Smooth muscle cell (in vitro differentiated cells): Measurements from ENCODE around the gene STYX. TPM values are rescaled to one million over a fixed set of nuclear protein-coding genes. Genes with fewer than 3 reads are reported as not detected.
A peak's percentile ranks its signal among the peaks of the same experiment; 100 is the strongest.

Source experiments
- DNase-seq: peaks from one replicate; lab custom pipeline; 2025; ENCODE audit not compliant: unreplicated experiment; lab: John Stamatoyannopoulos, UW
- H2AFZ ChIP-seq: fragments of 200-600 bp; sonication (generic); 2 replicates; pipeline ENCODE4 v1.6.0; 2016; ENCODE audit warnings: antibody characterized with exemption, low read depth, mild to moderate bottlenecking
- H3F3A ChIP-seq: fragments of 200-600 bp; sonication (generic); 2 replicates; pipeline ENCODE4 v1.6.0; 2017; ENCODE audit warnings: antibody characterized with exemption, low read depth
- H3K27ac ChIP-seq: fragments of 200-600 bp; sonication (generic); 2 replicates; pipeline ENCODE4 v1.5.1; 2016; ENCODE audit warnings: low read depth, mild to moderate bottlenecking
- H3K27me3 ChIP-seq: fragments of 200-600 bp; sonication (generic); 2 replicates; pipeline ENCODE4 v1.6.1; 2016; ENCODE audit warnings: low read depth, mild to moderate bottlenecking
- H3K36me3 ChIP-seq: fragments of 200-600 bp; sonication (generic); 2 replicates; pipeline ENCODE4 v1.5.1; 2016; ENCODE audit warnings: low read depth
- H3K4me1 ChIP-seq: fragments of 200-600 bp; sonication (generic); 2 replicates; pipeline ENCODE4 v1.5.1; 2016; ENCODE audit warnings: low read depth
- H3K4me2 ChIP-seq: fragments of 200-600 bp; sonication (generic); 2 replicates; pipeline ENCODE4 v1.6.0; 2016; ENCODE audit warnings: mild to moderate bottlenecking
- H3K4me3 ChIP-seq: fragments of 200-600 bp; sonication (generic); 2 replicates; pipeline ENCODE4 v1.5.1; 2016; ENCODE audit warnings: mild to moderate bottlenecking
- H3K79me2 ChIP-seq: fragments of 200-600 bp; sonication (generic); 2 replicates; pipeline ENCODE4 v1.6.0; 2016; ENCODE audit warnings: low read depth, mild to moderate bottlenecking
- H3K9ac ChIP-seq: fragments of 200-600 bp; sonication (generic); 2 replicates; pipeline ENCODE4 v1.6.0; 2016; ENCODE audit warnings: low read depth
- H3K9me3 ChIP-seq: fragments of 200-600 bp; sonication (generic); replicated peaks from 2 replicates; pipeline ENCODE4 v1.5.1; 2016; ENCODE audit warnings: low read depth
- H4K20me1 ChIP-seq: fragments of 200-600 bp; sonication (generic); 2 replicates; pipeline ENCODE4 v1.6.0; 2016; ENCODE audit warnings: low read depth
- WGBS: methylation state at CpG from one replicate; pipeline ENCODE4 v1.1.7; 2016; ENCODE audit warnings: low lambda C conversion rate; 5-methylcytosine and 5-hydroxymethylcytosine counted together
- polyA plus RNA-seq: library from polyadenylated mRNA; unstranded; fragments of >200 nt; fragmentation: Nextera tagmentation; extraction: Ambion mirVana; gene quantifications from 2 replicates; pipeline ENCODE4 v1.2.1, GENCODE V29; 2016
- total RNA-seq: library from RNA; depleted of rRNA; stranded (reverse); fragments of >200 nt; gene quantifications from 2 replicates; pipeline ENCODE4 v1.2.3, GENCODE V29; 2014
- TF ChIP-seq, protein P1 (sequence below): fragments of 200-600 bp; sonication (generic); IDR thresholded peaks from 2 replicates; pipeline ENCODE4 v1.5.1; 2017; ENCODE audit warnings: borderline replicate concordance, mild to moderate bottlenecking, antibody characterized with exemption; ENCODE audit not compliant: insufficient read depth, poor library complexity, severe bottlenecking

STYX gene
- total and polyA plus RNA-seq, 2 experiments from 2014 or later: 8.5 to 17.9 TPM

DNA sequence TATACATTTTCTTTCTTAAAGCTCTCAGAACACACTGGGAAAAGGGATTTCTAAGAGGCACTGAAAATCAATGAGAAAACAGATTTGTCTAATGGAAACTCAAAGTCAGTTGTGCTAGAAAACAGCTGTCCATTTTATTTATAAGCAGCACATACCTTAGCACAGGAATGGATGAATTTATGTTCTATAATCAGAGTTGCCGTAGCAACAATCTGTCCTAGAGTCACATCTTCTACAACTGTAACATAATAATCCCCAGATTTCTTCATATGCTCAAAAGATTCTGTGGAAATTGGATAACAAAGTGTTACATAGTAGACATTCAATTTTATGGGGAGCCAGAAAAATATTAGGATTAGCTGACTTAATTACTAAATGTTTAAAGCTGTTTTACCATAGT is 51.7 kb downstream of the STYX start:
- H3K9me3 ChIP-seq: no peaks in the 10 kb centered on the region
- peaks cover 3% of the 10 kb centered on the region for H3K36me3 ChIP-seq
- 94% methylated on average over 1 of the region's 1 CpG for WGBS
- H3K27me3 ChIP-seq: no peaks in the 10 kb centered on the region
- H2AFZ ChIP-seq: no peak overlapping the region
- no peak overlapping the region for H3K27ac ChIP-seq
- H3K4me3 ChIP-seq: no peak overlapping the region
- H3K4me2 ChIP-seq: no peak overlapping the region
- H3K9ac ChIP-seq: no peak overlapping the region
- H4K20me1 ChIP-seq: no peaks in the 10 kb centered on the region
- no peak for DNase-seq
- peaks cover 8% of the 10 kb centered on the region for H3K79me2 ChIP-seq
- no peaks in the 10 kb centered on the region for H3K4me1 ChIP-seq
- TF ChIP-seq, protein P1, sequence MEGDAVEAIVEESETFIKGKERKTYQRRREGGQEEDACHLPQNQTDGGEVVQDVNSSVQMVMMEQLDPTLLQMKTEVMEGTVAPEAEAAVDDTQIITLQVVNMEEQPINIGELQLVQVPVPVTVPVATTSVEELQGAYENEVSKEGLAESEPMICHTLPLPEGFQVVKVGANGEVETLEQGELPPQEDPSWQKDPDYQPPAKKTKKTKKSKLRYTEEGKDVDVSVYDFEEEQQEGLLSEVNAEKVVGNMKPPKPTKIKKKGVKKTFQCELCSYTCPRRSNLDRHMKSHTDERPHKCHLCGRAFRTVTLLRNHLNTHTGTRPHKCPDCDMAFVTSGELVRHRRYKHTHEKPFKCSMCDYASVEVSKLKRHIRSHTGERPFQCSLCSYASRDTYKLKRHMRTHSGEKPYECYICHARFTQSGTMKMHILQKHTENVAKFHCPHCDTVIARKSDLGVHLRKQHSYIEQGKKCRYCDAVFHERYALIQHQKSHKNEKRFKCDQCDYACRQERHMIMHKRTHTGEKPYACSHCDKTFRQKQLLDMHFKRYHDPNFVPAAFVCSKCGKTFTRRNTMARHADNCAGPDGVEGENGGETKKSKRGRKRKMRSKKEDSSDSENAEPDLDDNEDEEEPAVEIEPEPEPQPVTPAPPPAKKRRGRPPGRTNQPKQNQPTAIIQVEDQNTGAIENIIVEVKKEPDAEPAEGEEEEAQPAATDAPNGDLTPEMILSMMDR: no peak
- no peaks in the 10 kb centered on the region for H3F3A ChIP-seq

DNA sequence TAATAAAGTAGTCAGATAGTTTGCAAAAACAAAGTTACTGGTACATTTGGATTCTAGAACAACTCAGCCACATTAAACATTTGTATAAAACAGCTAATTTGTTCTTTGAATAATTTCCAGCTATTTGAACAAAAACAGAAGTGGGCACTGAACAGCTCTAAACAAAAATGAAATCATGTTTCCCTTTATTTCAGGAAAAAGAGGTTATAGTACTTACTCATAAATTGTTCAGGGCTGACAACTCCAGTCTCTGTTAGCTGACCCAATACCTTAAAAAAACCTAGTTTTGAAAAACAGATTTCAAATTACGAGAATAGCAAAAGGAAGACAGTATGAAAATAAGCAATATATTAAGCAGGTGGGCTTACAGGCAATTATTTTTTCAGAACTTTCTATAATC is 53.2 kb downstream of the STYX start:
- TF ChIP-seq, protein P1: no peak

DNA sequence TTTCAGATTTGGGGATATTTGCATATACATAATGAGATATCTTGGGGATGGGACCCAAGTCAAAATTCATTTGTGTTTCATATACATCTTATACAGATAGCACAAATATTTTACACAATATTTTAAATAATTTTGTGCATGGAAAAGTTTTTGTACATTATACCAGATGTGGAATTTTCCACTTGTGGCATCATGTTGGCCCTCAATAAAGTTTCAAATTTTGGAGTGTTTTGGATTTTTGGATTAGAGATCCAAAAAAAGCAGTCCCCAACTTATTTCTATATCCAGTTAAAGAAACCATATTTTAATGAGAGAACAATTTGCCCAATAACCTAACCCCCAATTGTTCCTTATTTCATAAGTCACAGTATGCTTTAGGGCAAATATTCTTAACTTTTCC is 56.9 kb downstream of the STYX start:
- Histone ChIP-seq H3K27me3 (no peaks in the 10 kb centered on the region), H3K27ac (no peak overlapping the region), H3K79me2 (peaks cover 48% of the 10 kb centered on the region), H3K36me3 (no peaks in the 10 kb centered on the region), H3K4me3 (no peak overlapping the region), H3K9me3 (no peaks in the 10 kb centered on the region), H3K4me2 (no peak overlapping the region), H3K9ac (no peak overlapping the region), H3K4me1 (peaks cover 22% of the 10 kb centered on the region), H3F3A (no peaks in the 10 kb centered on the region), H4K20me1 (peaks cover 16% of the 10 kb centered on the region), H2AFZ (no peak overlapping the region)
- TF ChIP-seq, protein P1: no peak
- DNase-seq: no peak

More for the DNA sequence above, 53.2 kb downstream of the STYX start:
- 100% methylated on average over 1 of the region's 1 CpG for WGBS
- peaks cover 7% of the 10 kb centered on the region for H4K20me1 ChIP-seq
- no peaks in the 10 kb centered on the region for H3K27me3 ChIP-seq
- no peak overlapping the region for H3K9ac ChIP-seq
- no peak overlapping the region for H3K4me2 ChIP-seq
- H3F3A ChIP-seq: no peaks in the 10 kb centered on the region
- no peak overlapping the region for H2AFZ ChIP-seq
- H3K4me3 ChIP-seq: no peak overlapping the region
- DNase-seq: no peak
- no peak overlapping the region for H3K27ac ChIP-seq
- H3K36me3 ChIP-seq: peaks cover 3% of the 10 kb centered on the region
- H3K9me3 ChIP-seq: no peaks in the 10 kb centered on the region
- peaks cover 23% of the 10 kb centered on the region for H3K79me2 ChIP-seq
- H3K4me1 ChIP-seq: no peaks in the 10 kb centered on the region

DNA sequence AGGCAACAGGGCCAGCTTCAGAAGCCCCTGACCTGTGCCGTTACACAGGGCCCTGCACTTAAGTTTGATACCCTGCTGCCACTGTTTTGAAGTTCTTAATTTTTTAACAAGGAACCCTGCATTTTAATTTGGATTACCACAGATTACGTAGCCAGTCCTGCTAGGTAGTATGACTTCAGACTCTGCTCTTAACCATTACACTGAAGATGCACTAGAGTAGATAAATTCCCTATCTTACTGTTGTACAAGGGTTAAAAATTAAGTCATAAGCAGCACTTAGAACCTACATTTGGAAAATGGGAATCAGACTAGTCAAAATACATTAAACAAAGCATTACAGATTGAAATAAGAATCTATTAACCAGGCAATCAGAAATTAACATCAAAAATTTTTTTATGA is 59.2 kb downstream of the STYX start:
- no peaks in the 10 kb centered on the region for H3K9me3 ChIP-seq
- H3K27me3 ChIP-seq: no peaks in the 10 kb centered on the region
- peaks cover 26% of the 10 kb centered on the region for H3K4me1 ChIP-seq
- peaks cover 16% of the 10 kb centered on the region for H4K20me1 ChIP-seq
- no peak overlapping the region for H3K9ac ChIP-seq
- TF ChIP-seq, protein P1: no peak
- no peak overlapping the region for H3K27ac ChIP-seq
- WGBS: 82% methylated on average over 2 of the region's 2 CpGs
- peaks cover 48% of the 10 kb centered on the region for H3K79me2 ChIP-seq
- no peak for DNase-seq
- peak overlapping the region; percentile 80 for H3K4me3 ChIP-seq
- H2AFZ ChIP-seq: no peak overlapping the region
- H3K36me3 ChIP-seq: no peaks in the 10 kb centered on the region
- H3K4me2 ChIP-seq: peak overlapping the region; percentile 97
- H3F3A ChIP-seq: no peaks in the 10 kb centered on the region
